Measurements from ENCODE around the gene TAF8. TPM values are rescaled to one million over a fixed set of nuclear protein-coding genes. Genes with fewer than 3 reads are reported as not detected.
"Not testable (repeated sequence)": the region's sequence is repeated elsewhere in the genome, so short reads cannot be mapped to it uniquely, and the experiment has no call there.

The TAF8 gene
- polyA plus RNA-seq, 1 donor (not counting 4 experiments of a cell fraction or from before 2014, with no cell fraction given): 15.9 TPM

GRCh38 chr6:42007286-42008137 lies 42.8 kb upstream of the TAF8 start:
- H3K4me2 ChIP-seq (ENCODE audit: control insufficient read depth, extremely low read depth, insufficient read depth, low read depth, low read length): no peak overlapping the region
- H3K9ac ChIP-seq (ENCODE audit: control insufficient read depth, extremely low read depth, insufficient read depth, low read length): no peak overlapping the region
- no peaks in the 10 kb centered on the region for H3K27me3 ChIP-seq (ENCODE audit: control insufficient read depth, extremely low read depth, insufficient read depth, low read length)
- no peaks in the 10 kb centered on the region for H3K79me2 ChIP-seq (ENCODE audit: control insufficient read depth, insufficient read depth, low read length)
- peaks cover 9% of the 10 kb centered on the region for H3K4me1 ChIP-seq (ENCODE audit: control insufficient read depth, extremely low read depth, insufficient read depth, low read length)
- H3K9me3 ChIP-seq (ENCODE audit: control insufficient read depth, low read depth, low read length): no peaks in the 10 kb centered on the region
- TF ChIP-seq EZH2 (IDR thresholded peaks at IDR 0.05; ENCODE audit: low read length): no peak
- TF ChIP-seq, protein P1, sequence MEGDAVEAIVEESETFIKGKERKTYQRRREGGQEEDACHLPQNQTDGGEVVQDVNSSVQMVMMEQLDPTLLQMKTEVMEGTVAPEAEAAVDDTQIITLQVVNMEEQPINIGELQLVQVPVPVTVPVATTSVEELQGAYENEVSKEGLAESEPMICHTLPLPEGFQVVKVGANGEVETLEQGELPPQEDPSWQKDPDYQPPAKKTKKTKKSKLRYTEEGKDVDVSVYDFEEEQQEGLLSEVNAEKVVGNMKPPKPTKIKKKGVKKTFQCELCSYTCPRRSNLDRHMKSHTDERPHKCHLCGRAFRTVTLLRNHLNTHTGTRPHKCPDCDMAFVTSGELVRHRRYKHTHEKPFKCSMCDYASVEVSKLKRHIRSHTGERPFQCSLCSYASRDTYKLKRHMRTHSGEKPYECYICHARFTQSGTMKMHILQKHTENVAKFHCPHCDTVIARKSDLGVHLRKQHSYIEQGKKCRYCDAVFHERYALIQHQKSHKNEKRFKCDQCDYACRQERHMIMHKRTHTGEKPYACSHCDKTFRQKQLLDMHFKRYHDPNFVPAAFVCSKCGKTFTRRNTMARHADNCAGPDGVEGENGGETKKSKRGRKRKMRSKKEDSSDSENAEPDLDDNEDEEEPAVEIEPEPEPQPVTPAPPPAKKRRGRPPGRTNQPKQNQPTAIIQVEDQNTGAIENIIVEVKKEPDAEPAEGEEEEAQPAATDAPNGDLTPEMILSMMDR (optimal IDR thresholded peaks at IDR 0.05 in 1 of 3, IDR thresholded peaks at IDR 0.05 in 1 of 3, conservative IDR thresholded peaks at IDR 0.05 in 1 of 3; ENCODE audit: extremely low read depth in 1 of 3, insufficient read depth in 2 of 3, low read length in 3 of 3): no peak
- no peak overlapping the region for H3K4me3 ChIP-seq (ENCODE audit: control insufficient read depth in 2 of 3, extremely low read depth in 1 of 3, insufficient read depth in 2 of 3, low read depth in 1 of 3, low read length in 3 of 3)
- dilution Hi-C loops (cut with MboI; ENCODE audit: extremely low pct_ligation_motif_present, low sequenced_read_pairs): no loop called here
- no peak for DNase-seq (ENCODE audit: low read depth, low spot score)
- H2AFZ ChIP-seq (ENCODE audit: control insufficient read depth, low read length): no peak overlapping the region
- H3K9me1 ChIP-seq (ENCODE audit: control insufficient read depth, extremely low read depth, insufficient read depth, low read length): no peaks in the 10 kb centered on the region
- no peaks in the 10 kb centered on the region for H4K20me1 ChIP-seq (ENCODE audit: control insufficient read depth, extremely low read depth, insufficient read depth, low read length)
- no peak for FAIRE-seq
- no peaks in the 10 kb centered on the region for H3K36me3 ChIP-seq (ENCODE audit: control insufficient read depth in 2 of 2, extremely low read depth in 1 of 2, insufficient read depth in 2 of 2, low read length in 2 of 2)
- H3K27ac ChIP-seq (ENCODE audit: control insufficient read depth, insufficient read depth, low read length): no peak overlapping the region

DNA sequence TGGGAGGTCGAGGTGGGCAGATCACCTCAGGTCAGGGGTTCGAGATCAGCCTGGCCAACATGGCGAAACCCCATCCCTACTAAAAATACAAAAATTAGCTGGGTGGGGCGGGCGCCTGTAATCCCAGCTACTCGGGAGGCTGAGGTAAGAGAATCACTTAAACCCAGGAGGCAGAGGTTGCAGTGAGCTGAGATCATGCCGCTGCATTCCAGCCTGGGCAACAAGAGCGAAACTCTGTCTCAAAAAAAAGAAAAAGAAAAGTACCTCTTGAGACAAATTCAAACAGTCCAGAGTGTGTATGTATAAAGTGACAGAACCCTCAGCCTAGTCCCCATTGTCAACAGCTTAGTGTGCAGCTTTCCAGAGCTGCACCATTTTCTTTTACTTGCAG lies 42.2 kb upstream of the TAF8 start:
- H3K9me1 ChIP-seq (ENCODE audit: control insufficient read depth, extremely low read depth, insufficient read depth, low read length); H3K4me2 ChIP-seq (ENCODE audit: control insufficient read depth, extremely low read depth, insufficient read depth, low read depth, low read length); H3K27me3 ChIP-seq (ENCODE audit: control insufficient read depth, extremely low read depth, insufficient read depth, low read length); dilution Hi-C loops (cut with MboI; ENCODE audit: extremely low pct_ligation_motif_present, low sequenced_read_pairs); H3K4me1 ChIP-seq (ENCODE audit: control insufficient read depth, extremely low read depth, insufficient read depth, low read length); DNase-seq (ENCODE audit: low read depth, low spot score); H3K9me3 ChIP-seq (ENCODE audit: control insufficient read depth, low read depth, low read length); H4K20me1 ChIP-seq (ENCODE audit: control insufficient read depth, extremely low read depth, insufficient read depth, low read length); H3K27ac ChIP-seq (ENCODE audit: control insufficient read depth, insufficient read depth, low read length); H2AFZ ChIP-seq (ENCODE audit: control insufficient read depth, low read length); FAIRE-seq; H3K79me2 ChIP-seq (ENCODE audit: control insufficient read depth, insufficient read depth, low read length); H3K36me3 ChIP-seq (ENCODE audit: control insufficient read depth in 2 of 2, extremely low read depth in 1 of 2, insufficient read depth in 2 of 2, low read length in 2 of 2); H3K4me3 ChIP-seq (ENCODE audit: control insufficient read depth in 2 of 3, extremely low read depth in 1 of 3, insufficient read depth in 2 of 3, low read depth in 1 of 3, low read length in 3 of 3); H3K9ac ChIP-seq (ENCODE audit: control insufficient read depth, extremely low read depth, insufficient read depth, low read length): not testable (repeated sequence)

DNA sequence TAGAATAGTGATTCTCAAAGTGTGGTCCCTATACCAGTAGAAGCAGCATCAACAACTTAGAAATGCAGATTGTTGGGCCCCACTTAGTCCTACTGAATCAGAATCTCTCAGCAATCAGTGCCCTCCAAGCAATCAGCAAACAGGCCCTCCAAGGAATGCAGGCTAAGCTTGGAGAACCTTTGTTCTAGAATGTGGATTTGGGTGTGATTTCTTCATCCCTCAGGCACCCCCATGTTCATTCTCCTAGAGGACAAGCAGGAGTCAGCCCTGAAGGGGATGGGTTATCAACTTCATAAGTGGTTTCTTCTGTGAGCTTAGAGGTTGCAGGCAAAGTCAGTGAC lies 40.5 kb upstream of the TAF8 start:
- Histone ChIP-seq H3K9ac (ENCODE audit: control insufficient read depth, extremely low read depth, insufficient read depth, low read length) (no peak overlapping the region), H2AFZ (ENCODE audit: control insufficient read depth, low read length) (no peak overlapping the region), H3K4me3 (ENCODE audit: control insufficient read depth in 2 of 3, extremely low read depth in 1 of 3, insufficient read depth in 2 of 3, low read depth in 1 of 3, low read length in 3 of 3) (no peak overlapping the region), H3K36me3 (ENCODE audit: control insufficient read depth in 2 of 2, extremely low read depth in 1 of 2, insufficient read depth in 2 of 2, low read length in 2 of 2) (no peaks in the 10 kb centered on the region), H3K9me1 (ENCODE audit: control insufficient read depth, extremely low read depth, insufficient read depth, low read length) (no peaks in the 10 kb centered on the region), H3K79me2 (ENCODE audit: control insufficient read depth, insufficient read depth, low read length) (no peaks in the 10 kb centered on the region), H3K4me2 (ENCODE audit: control insufficient read depth, extremely low read depth, insufficient read depth, low read depth, low read length) (no peak overlapping the region), H3K4me1 (ENCODE audit: control insufficient read depth, extremely low read depth, insufficient read depth, low read length) (peaks cover 9% of the 10 kb centered on the region), H3K27me3 (ENCODE audit: control insufficient read depth, extremely low read depth, insufficient read depth, low read length) (no peaks in the 10 kb centered on the region), H3K9me3 (ENCODE audit: control insufficient read depth, low read depth, low read length) (no peaks in the 10 kb centered on the region), H4K20me1 (ENCODE audit: control insufficient read depth, extremely low read depth, insufficient read depth, low read length) (no peaks in the 10 kb centered on the region), H3K27ac (ENCODE audit: control insufficient read depth, insufficient read depth, low read length) (no peak overlapping the region)
- TF ChIP-seq, protein P1 (optimal IDR thresholded peaks at IDR 0.05 in 1 of 3, IDR thresholded peaks at IDR 0.05 in 1 of 3, conservative IDR thresholded peaks at IDR 0.05 in 1 of 3; ENCODE audit: extremely low read depth in 1 of 3, insufficient read depth in 2 of 3, low read length in 3 of 3): no peak
- DNase-seq (ENCODE audit: low read depth, low spot score) (no peak), FAIRE-seq (no peak)
- dilution Hi-C loops (cut with MboI; ENCODE audit: extremely low pct_ligation_motif_present, low sequenced_read_pairs): no loop called here
